ENCODE data around the gene PPFIA1. TPM values are rescaled to one million over a fixed set of nuclear protein-coding genes. Genes with fewer than 3 reads are reported as not detected.

Gene PPFIA1
- total and polyA plus RNA-seq, 2 of the 8 experiments (the other 6 are each of a cell fraction or from before 2014, with no cell fraction given): 44.3 to 73.5 TPM

- no peak overlapping the region for H3K4me3 ChIP-seq (ENCODE audit: extremely low read depth in 1 of 4, insufficient read depth in 2 of 4, low read depth in 3 of 4, low read length in 4 of 4)
- H3K23ac ChIP-seq (ENCODE audit: insufficient read length): no peak overlapping the region
- H3K9ac ChIP-seq (replicated peaks in 1 of 4; ENCODE audit: extremely low read depth in 1 of 4, low read depth in 3 of 4, low read length in 3 of 4): no peak overlapping the region
- H3K36me3 ChIP-seq (ENCODE audit: control insufficient read depth in 2 of 4, insufficient read depth in 4 of 4, low read length in 3 of 4): no peaks in the 10 kb centered on the region
- H2BK120ac ChIP-seq (replicated peaks; ENCODE audit: low read depth, low read length): no peak overlapping the region
- no peak for TF ChIP-seq MAFK (IDR thresholded peaks at IDR 0.05; ENCODE audit: low read depth, low read length)
- TF ChIP-seq CEBPB (IDR thresholded peaks at IDR 0.05; ENCODE audit: low read depth, low read length): no peak
- H2BK12ac ChIP-seq (ENCODE audit: low read depth, low read length): no peak overlapping the region
- CTCF ChIA-PET (ENCODE audit: partially characterized antibody): interaction anchor here (1.1 kb wide), 1 partner anchor 107 kb away, joined by 3 read pairs; no protein-coding TSS in a partner anchor
- no peak overlapping the region for H2BK5ac ChIP-seq (ENCODE audit: low read depth, low read length)
- H2AFZ ChIP-seq (ENCODE audit: low read length): no peak overlapping the region
- no peaks in the 10 kb centered on the region for H4K20me1 ChIP-seq (replicated peaks in 1 of 2; ENCODE audit: control insufficient read depth in 1 of 2, insufficient read depth in 2 of 2, low read length in 2 of 2)
- no peak overlapping the region for H4K8ac ChIP-seq (ENCODE audit: extremely low read depth, insufficient read depth, low read length)
- no peak overlapping the region for H3K4me2 ChIP-seq (ENCODE audit: insufficient read depth in 1 of 2, low read depth in 2 of 2, low read length in 2 of 2)
- H3K4me1 ChIP-seq (replicated peaks in 1 of 4; ENCODE audit: control insufficient read depth in 3 of 4, insufficient read depth in 4 of 4, low read length in 3 of 4): peaks cover 4 to 13% (median 10%) of the 10 kb centered on the region in 4 experiments
- no peaks in the 10 kb centered on the region for H3K9me3 ChIP-seq (ENCODE audit: insufficient read depth in 2 of 2, low read depth in 1 of 2, low read length in 1 of 2)
- no peaks in the 10 kb centered on the region; the same call in 1 of the 2 replicates for H3K79me1 ChIP-seq (ENCODE audit: low read depth, low read length)
- POLR2A ChIA-PET (ENCODE audit: partially characterized antibody): interaction anchor here (1.3 kb wide), 1 partner anchor 26 kb away, joined by 4 read pairs; the partner anchor contains the start of gene FADD
- H3K79me2 ChIP-seq (ENCODE audit: control insufficient read depth in 1 of 2, insufficient read depth in 2 of 2, low read length in 2 of 2): no peaks in the 10 kb centered on the region
- H3K14ac ChIP-seq (ENCODE audit: insufficient read length): no peak overlapping the region
- no peak overlapping the region for H4K91ac ChIP-seq (replicated peaks; ENCODE audit: insufficient read length, low read length)
- FAIRE-seq (no peak), DNase-seq (ENCODE audit: low read depth in 1 of 2, low spot score in 2 of 2) (no peak)
- H3K27ac ChIP-seq (ENCODE audit: low read depth, low read length): no peak overlapping the region
- no peak overlapping the region for H4K5ac ChIP-seq (ENCODE audit: insufficient read length, low read depth, low read length)
- H2BK20ac ChIP-seq (ENCODE audit: low read length): no peak overlapping the region
- 88% methylated on average over 10 of the region's 10 CpGs; no CpG with 5 or more reads in 1 of the 2 experiments for WGBS, 2 experiments (ENCODE audit: extremely low coverage in 1 of 2, insufficient coverage in 1 of 2, insufficient read length in 1 of 2, insufficient replicate concordance in 2 of 2, low coverage in 1 of 2, low lambda C conversion rate in 2 of 2, missing lambda C conversion rate in 1 of 2)
- no peak overlapping the region for H2BK15ac ChIP-seq (ENCODE audit: low read length)
- no peaks in the 10 kb centered on the region for H3K23me2 ChIP-seq (ENCODE audit: low read depth, low read length)
- H3K18ac ChIP-seq (ENCODE audit: extremely low read depth, low read length): no peak overlapping the region
- H3K27me3 ChIP-seq (replicated peaks in 1 of 4; ENCODE audit: control insufficient read depth in 3 of 4, extremely low read depth in 1 of 4, insufficient read depth in 3 of 4, low read length in 3 of 4): no peaks in the 10 kb centered on the region
- H3K4ac ChIP-seq (replicated peaks; ENCODE audit: insufficient read length, low read depth, low read length): no peak overlapping the region
- no peak overlapping the region for H2AK5ac ChIP-seq (ENCODE audit: low read depth, low read length)
- H3K56ac ChIP-seq (replicated peaks; ENCODE audit: insufficient read length, low read depth, low read length): no peak overlapping the region
Measured at GRCh38 chr11:70229737-70230136, 40.8 kb upstream of the PPFIA1 start.

Data from H1 (cell line).